Measurements from ENCODE around the gene UNC119B. TPM values are rescaled to one million over a fixed set of nuclear protein-coding genes. Genes with fewer than 3 reads are reported as not detected.

Gene UNC119B
- total RNA-seq, 1 donor from 2014 or later, result 22.9 TPM

DNA sequence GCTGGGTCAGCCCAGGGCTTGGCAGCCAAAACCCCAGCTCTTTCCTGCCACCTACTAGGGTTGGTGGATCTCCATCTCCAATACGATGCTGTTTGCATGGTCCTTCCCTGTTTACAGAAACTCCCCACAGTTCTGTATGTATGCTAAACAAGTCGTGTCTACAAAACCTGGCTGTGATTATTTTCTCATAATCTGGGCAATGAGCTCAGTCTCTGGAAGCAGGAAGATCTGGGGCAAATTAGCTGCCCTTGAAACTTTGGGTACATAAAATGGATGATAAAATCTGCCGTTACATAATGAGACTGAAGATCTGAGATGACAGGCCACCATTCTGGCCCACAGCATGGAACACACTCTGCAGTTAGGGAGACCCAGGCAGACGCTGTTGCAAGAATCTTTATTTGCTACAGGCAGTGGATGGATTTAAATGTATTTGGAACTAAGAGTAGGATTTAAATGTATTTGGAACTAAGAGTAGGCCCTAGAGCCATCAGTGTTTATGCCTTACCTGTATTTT lies 47.0 kb downstream of the UNC119B start:
- intact Hi-C loops (cut with DNase I), result no loop called here
- DNase-seq (ENCODE audit: low spot score), result no peak
- no peak for ATAC-seq

DNA sequence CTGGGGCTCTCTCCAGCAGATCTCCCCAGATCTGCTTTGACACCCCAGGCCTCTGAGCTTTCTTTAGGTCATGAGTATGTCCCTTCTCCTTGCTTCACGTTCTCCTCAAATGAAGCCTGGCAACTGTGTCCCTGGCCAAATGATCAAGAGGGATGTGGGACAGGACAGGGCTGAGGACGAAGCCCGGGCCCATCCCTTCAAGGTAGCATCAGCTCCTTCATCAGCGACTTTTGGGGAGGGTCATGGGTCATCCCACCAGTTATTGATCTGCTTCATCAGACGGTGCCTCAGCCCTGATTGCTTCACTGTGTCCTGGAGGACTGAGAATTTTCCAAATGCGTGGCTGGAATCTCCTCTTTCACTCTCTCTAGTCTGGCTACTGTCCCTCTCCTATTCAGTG lies 47.7 kb downstream of the UNC119B start:
- DNase-seq (ENCODE audit: low spot score) (no peak), ATAC-seq (no peak)
- intact Hi-C loops (cut with DNase I), result no loop called here

DNA sequence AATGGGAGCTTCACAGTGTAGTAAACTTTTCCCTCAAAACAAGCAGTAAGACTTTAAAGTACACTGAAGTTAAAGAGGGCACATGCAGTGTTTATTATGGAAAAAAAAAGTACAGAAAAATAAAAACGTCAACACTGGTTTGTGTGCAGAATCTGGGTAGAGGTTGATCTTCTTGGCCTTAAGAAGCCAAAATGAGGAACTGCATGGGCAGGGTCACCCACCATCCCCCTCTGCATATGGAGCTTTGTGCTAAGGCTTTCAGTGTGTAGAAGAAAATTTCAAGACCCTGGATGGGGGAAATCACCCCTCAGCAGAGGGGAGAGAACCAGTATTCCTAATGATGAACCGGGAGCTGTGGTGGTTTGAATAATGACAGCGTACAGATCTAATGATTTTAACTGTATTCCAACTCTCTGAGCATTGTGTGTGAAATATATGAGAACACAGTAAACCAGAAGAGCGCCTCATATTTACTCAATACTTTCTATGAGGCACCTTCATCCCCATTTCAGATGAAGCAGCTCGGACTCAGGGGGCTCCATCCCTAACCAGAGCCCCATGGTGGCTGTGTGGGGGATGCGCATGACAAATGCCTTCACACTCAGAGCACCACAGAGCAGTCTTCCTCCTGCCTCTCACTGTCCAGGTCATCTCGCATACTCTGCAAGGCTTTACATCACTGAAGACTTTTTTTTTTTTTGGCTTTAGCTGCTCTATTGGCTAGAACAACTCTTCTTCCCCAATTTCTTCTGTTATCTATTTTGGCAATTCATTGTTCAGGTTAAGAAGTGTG lies 48.7 kb downstream of the UNC119B start:
- intact Hi-C loops (cut with DNase I), result no loop called here
- DNase-seq (ENCODE audit: low spot score) (no peak), ATAC-seq (no peak)

DNA sequence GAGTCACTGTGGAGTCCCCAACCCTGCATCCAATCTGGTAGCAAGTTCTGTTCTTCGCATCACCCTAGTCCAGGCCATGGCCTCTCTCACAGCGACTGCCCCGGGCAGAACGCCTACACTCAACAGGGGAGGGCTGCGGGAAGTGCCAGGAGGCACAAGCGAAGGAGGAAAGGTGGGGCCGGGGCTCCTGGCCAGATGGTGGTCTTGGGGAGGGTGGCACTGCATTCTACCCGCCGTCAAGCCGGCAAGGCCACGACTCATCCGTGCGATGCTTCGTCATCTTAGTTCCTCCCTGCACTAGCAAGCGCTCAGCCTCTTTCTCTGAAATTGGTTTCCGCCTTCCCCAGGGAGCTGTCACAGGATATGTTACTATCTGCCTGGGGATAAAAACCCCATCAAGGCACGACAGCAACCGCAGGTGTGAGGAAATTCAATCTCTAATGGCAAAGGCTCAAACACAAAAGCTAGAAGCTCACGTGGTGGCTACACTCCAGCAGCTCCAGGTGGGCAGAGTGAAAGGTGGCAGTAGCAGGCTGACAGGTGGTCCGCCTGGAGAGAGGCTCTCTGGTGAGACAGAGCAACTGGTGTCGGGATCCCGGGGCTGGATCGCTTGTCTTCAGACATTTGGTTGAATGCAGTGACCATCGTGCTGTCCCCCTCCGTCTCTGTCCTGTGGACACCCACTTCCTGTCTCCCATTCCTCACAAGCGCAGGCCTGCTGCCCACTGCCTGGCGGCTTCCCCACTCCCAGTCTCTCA lies 49.5 kb downstream of the UNC119B start:
- no peak for ATAC-seq
- DNase-seq (ENCODE audit: low spot score), result no peak
- intact Hi-C loops (cut with DNase I), result no loop called here

DNA sequence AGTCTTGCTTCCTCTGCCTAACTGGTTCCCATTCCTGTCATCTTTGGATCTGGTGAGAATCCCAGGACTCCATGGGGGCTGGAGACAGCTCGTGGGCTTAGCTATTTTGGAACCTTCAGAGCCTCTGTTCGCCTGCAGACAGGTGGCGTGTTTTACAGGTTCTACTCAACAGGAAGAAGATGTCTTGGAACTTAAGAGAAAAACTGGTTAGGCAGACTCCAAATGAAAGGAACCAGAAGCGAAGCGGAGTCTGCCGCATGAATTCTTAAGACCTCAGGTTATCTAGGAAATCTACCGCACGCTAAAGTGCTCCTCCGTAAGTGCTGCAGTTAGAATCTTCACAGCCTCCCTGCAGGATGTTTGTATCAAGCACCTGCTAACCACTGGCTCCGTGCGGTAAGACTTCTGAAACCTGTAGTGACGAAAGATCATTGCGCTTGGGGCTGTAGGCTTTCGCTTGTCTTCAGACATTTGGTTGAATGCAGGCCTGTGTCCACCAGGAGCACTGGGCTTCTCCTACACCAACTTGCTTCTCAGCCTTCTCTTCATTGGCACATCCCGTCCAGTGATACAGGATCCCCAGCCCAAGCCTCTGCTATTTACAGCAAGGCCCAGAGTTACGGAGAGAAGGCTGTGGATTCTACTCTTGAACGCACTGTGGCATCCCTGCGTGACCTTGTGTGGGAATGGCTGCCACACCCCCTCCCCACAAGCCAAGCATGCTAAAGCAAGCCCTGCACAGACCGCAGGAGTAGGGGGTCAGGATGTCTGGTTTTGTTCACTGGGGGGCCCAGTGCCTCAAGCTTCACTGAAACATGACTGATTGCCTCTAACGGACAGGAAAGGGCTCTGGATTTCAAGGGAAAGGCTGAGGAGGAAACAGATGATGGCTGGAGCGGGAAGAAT lies 50.3 kb downstream of the UNC119B start:
- intact Hi-C loops (cut with DNase I), result no loop called here
- no peak for DNase-seq (ENCODE audit: low spot score)
- no peak for ATAC-seq

DNA sequence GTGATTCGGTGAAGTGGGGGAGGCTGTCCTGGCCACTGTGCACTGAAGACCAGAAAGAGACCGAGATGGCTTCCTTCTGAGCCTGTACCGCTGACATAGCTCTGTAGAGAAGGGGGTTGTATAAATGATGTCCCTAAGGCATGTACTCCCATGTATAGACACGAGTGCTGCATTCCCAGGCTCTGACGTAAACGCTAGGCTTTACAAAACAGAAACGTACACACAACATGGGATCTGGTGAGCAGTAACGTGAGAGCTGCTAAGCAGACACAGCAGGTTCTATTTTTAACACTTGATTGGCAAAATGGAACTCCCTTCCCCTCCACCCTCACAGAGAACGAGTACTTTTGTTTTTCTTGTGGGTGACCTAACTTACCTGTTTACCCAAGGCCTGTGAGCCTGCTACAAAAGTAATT lies 51.3 kb downstream of the UNC119B start:
- no peak for DNase-seq (ENCODE audit: low spot score)
- intact Hi-C loops (cut with DNase I), result no loop called here
- peak; percentile 74 for ATAC-seq

DNA sequence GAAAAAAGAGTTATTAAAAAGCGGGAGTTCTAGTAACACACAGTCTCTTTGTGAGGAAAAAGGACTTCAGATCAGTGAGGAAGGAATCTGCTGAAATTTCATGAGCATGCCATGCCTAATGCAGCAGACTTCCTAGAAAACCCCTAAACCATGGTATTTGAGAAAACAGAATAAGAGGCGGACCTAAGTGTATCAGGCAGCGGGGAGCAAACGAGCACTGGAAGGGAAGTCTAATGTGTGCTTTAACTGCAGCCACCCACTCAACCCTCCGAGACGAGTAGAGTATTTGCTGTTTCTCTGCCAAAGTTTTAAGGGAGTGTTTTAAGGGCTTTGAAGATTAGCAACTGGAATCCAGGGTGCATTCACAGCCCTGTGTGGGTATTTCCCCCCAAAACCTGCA lies 51.8 kb downstream of the UNC119B start:
- peak; percentile 32 for ATAC-seq
- intact Hi-C loops (cut with DNase I), result no loop called here
- DNase-seq (ENCODE audit: low spot score), result no peak

DNA sequence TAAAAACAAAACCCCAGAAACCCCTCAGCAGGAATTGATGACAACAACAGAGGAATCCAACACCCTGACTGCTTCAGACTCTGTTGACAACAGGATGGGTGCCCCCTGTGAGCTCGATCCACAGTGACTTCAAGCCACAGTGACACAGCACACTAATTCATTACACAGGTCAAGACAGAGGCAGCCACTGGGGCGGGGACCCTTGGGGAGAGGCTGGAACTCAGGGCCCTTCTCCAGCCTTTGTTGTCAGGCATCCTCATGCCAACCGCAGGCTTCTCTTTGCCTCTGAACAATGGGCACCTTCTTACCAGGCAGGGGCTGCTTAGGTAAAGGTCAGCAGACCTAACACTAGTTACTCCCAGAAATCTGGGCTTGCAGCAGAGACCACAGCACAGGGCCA lies 53.0 kb downstream of the UNC119B start:
- DNase-seq (ENCODE audit: low spot score) (no peak), ATAC-seq (no peak)
- intact Hi-C loops (cut with DNase I), result no loop called here

DNA sequence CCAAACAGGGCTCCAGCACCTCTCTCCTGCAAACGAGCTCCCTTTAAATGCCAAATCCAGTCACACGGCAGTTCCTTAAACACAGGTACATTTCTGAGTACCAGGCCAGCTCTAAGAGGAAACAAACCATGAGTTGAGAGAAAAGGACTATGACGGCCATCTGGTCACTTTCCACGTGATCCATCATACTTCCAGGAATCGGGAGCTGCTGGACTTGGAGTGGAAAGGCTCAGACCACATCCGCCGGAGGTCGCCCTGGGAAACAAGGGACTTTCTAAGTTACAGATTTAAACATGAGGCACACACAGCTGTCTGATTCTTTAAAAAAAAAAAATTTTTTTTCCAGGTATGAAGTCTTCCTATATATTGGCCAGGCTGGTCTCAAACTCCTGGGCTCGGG lies 54.6 kb downstream of the UNC119B start:
- ATAC-seq (no peak), DNase-seq (ENCODE audit: low spot score) (no peak)
- intact Hi-C loops (cut with DNase I), result no loop called here

DNA sequence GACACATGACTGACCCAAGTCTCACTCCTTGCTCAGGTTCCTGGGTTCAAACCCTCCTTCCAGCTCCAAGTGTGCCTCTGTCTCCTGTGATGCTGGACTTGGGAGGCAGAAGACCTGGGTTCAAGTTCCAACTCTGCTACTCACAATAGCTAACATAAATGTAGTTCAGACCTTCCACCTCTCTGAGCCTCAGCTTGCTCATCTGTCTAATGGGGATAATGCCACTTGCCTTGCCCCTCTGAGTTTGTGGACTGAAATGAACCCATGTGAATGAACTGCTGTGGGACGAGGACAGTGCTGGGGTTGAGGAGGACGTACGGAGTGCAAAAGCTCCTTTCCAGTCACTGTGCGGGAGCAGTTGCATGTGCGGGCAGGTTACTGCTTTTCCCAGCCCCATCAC lies 56.3 kb downstream of the UNC119B start:
- no peak for ATAC-seq
- DNase-seq (ENCODE audit: low spot score), result no peak
- intact Hi-C loops (cut with DNase I), result no loop called here

DNA sequence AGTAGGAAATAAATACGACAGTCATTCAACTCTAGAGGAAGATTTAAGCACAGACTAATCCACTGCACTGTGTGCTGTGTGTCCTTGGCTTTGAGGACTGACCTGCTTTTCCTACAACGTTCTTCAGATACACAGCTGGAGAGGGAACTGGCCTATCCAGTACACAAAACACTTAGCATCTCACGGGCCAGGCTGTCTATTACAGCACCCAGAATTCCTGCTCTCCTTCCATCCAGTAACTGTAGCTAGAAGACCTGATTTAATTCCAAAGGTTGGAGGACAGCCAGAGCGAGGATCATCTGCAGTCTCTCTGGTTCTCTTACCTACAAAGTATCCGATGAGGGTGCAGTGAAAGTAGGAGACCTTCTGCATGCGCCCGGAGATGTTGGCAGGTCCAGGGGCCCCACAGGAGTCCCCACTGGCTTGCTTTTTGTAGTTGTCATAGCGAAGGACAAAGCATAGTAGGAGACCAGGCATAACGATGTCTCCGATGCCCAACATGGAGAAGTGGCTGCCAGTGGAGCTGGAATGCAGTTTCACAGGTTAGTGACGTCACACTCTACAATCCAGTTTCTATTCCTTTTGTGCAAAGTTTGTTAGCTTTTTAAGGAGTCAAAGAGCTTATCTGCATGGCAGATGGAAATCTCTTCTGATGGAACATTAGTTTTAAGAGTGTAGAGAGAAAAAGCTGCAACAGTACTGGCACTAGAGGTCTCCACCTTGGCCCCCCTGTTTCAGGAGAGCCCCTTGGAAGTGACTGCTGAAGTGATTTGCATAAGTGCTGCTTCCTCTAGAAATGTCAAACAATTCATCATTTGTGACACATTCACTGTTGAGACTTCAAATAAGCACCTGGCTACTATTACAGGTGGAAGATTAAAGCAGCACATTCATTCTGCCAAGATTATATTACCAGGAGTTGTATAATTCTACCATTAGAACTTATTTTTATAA lies 57.1 kb downstream of the UNC119B start:
- ATAC-seq, result no peak
- no peak for DNase-seq (ENCODE audit: low spot score)
- intact Hi-C loops (cut with DNase I), result no loop called here

DNA sequence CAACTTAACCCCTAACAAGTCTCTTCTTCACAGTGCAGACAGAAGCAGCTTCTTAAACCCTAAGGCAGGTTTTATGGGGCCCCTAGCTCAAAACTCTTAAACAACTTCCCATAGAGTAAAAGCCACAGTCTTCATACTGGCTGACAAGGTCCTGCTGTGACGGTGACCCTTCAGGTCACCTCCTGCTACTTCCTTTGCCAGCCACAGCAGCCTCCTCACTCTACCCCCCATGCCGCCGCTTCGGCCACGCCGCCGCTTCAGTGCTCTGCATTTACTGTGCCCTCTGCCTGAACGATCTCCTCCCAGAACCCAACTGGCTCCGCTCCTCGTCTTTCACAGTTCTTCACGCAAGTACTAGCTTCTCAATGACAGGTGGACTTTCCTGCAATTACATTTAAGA lies 60.8 kb downstream of the UNC119B start:
- intact Hi-C loops (cut with DNase I), result no loop called here
- DNase-seq (ENCODE audit: low spot score) (no peak), ATAC-seq (no peak)

Other genes with a start within 250 kb of the UNC119B start
- 99.2 TPM for gene SRSF9, start 240.7 kb upstream of the UNC119B start, total RNA-seq
- gene DYNLL1, start 214.3 kb upstream of the UNC119B start, total RNA-seq, result 431 TPM
- 26.4 TPM for gene COQ5, start 181.3 kb upstream of the UNC119B start, total RNA-seq
- gene RNF10, start 176.1 kb upstream of the UNC119B start, total RNA-seq, result 331 TPM
- gene POP5, start 129.1 kb upstream of the UNC119B start, total RNA-seq, result 19.9 TPM
- gene CABP1, start 69.8 kb upstream of the UNC119B start, total RNA-seq, result 2.3 TPM
- 86.9 TPM for gene MLEC, start 23.3 kb upstream of the UNC119B start, total RNA-seq
- gene ACADS, start 15.4 kb downstream of the UNC119B start, total RNA-seq, result 14.2 TPM
- gene SPPL3, start 193.9 kb downstream of the UNC119B start, total RNA-seq, result 58.5 TPM

Data from sciatic nerve (tissue), 2 donors.